IPS-18a (cell line): Measurements from ENCODE around the gene GJC1.

Experiments
- H3K27ac ChIP-seq: one replicate; pipeline ENCODE4 v1.5.1; 2013; ENCODE audit warnings: low read length
- H3K27me3 ChIP-seq: one replicate; pipeline ENCODE4 v1.6.1; 2013; ENCODE audit warnings: mild to moderate bottlenecking, low read length; ENCODE audit not compliant: control insufficient read depth, insufficient read depth
- H3K36me3 ChIP-seq: one replicate; pipeline ENCODE4 v1.6.1; 2013; ENCODE audit warnings: low read depth, low read length; ENCODE audit not compliant: control insufficient read depth
- H3K4me1 ChIP-seq: one replicate; pipeline ENCODE4 v1.6.1; 2013; ENCODE audit warnings: low read depth, low read length; ENCODE audit not compliant: control insufficient read depth
- H3K4me3 ChIP-seq: one replicate; pipeline ENCODE4 v1.5.1; 2013; ENCODE audit warnings: low read length
- H3K9ac ChIP-seq: one replicate; pipeline ENCODE4 v1.6.1; 2013; ENCODE audit warnings: mild to moderate bottlenecking, low read length, moderate library complexity
- H3K9me3 ChIP-seq: one replicate; pipeline ENCODE4 v1.6.1; 2013; ENCODE audit warnings: low read depth, low read length; ENCODE audit not compliant: control insufficient read depth

GJC1 gene

GRCh38 chr17:44752953-44753861, 76.9 kb downstream of the GJC1 start:
- Histone ChIP-seq H3K27me3 (peaks cover 15% of the 10 kb centered on the region), H3K27ac (no peak overlapping the region), H3K4me1 (no peaks in the 10 kb centered on the region), H3K36me3 (peaks cover 13% of the 10 kb centered on the region), H3K4me3 (no peak overlapping the region), H3K9me3 (no peaks in the 10 kb centered on the region), H3K9ac (no peak overlapping the region)

- Histone ChIP-seq H3K36me3 (peaks cover 25% of the 10 kb centered on the region), H3K4me1 (no peaks in the 10 kb centered on the region), H3K27ac (no peak overlapping the region), H3K9ac (no peak overlapping the region), H3K27me3 (peaks cover 1% of the 10 kb centered on the region), H3K4me3 (no peak overlapping the region), H3K9me3 (no peaks in the 10 kb centered on the region)
Measured at GRCh38 chr17:44751806-44752205, 78.3 kb downstream of the GJC1 start.

GRCh38 chr17:44751331-44751730, 78.8 kb downstream of the GJC1 start:
- Histone ChIP-seq H3K4me1 (no peaks in the 10 kb centered on the region), H3K9me3 (no peaks in the 10 kb centered on the region), H3K27me3 (no peaks in the 10 kb centered on the region), H3K27ac (no peak overlapping the region), H3K4me3 (no peak overlapping the region), H3K9ac (no peak overlapping the region), H3K36me3 (peaks cover 25% of the 10 kb centered on the region)

GRCh38 chr17:44749980-44750318, 80.1 kb downstream of the GJC1 start:
- no peaks in the 10 kb centered on the region for H3K4me1 ChIP-seq
- H3K9ac ChIP-seq: no peak overlapping the region
- H3K9me3 ChIP-seq: no peaks in the 10 kb centered on the region
- no peak overlapping the region for H3K27ac ChIP-seq
- peaks cover 25% of the 10 kb centered on the region for H3K36me3 ChIP-seq
- no peak overlapping the region for H3K4me3 ChIP-seq
- no peaks in the 10 kb centered on the region for H3K27me3 ChIP-seq

GRCh38 chr17:44749076-44749979, 80.8 kb downstream of the GJC1 start:
- H3K27me3 ChIP-seq: no peaks in the 10 kb centered on the region
- H3K4me1 ChIP-seq: no peaks in the 10 kb centered on the region
- no peak overlapping the region for H3K27ac ChIP-seq
- peaks cover 25% of the 10 kb centered on the region for H3K36me3 ChIP-seq
- H3K4me3 ChIP-seq: no peak overlapping the region
- H3K9me3 ChIP-seq: no peaks in the 10 kb centered on the region
- no peak overlapping the region for H3K9ac ChIP-seq
